ENCODE measurements around the gene CLASRP. TPM values are rescaled to one million over a fixed set of nuclear protein-coding genes. Genes with fewer than 3 reads are reported as not detected.

CLASRP gene
- polyA plus RNA-seq, 1 donor (not counting 4 experiments of a cell fraction or from before 2014, with no cell fraction given): 21.4 TPM

- no peak for DNase-seq (ENCODE audit: low read depth, low spot score)
- H3K9me3 ChIP-seq (ENCODE audit: control insufficient read depth, low read depth, low read length): no peaks in the 10 kb centered on the region
- H2AFZ ChIP-seq (ENCODE audit: control insufficient read depth, low read length): no peak overlapping the region
- H3K9me1 ChIP-seq (ENCODE audit: control insufficient read depth, extremely low read depth, insufficient read depth, low read length): no peaks in the 10 kb centered on the region
- H3K36me3 ChIP-seq (ENCODE audit: control insufficient read depth in 2 of 2, extremely low read depth in 1 of 2, insufficient read depth in 2 of 2, low read length in 2 of 2): peaks cover 22 to 26% of the 10 kb centered on the region in 2 experiments
- no peak overlapping the region for H3K4me3 ChIP-seq (ENCODE audit: control insufficient read depth in 2 of 3, extremely low read depth in 1 of 3, insufficient read depth in 2 of 3, low read depth in 1 of 3, low read length in 3 of 3)
- TF ChIP-seq CTCF (optimal IDR thresholded peaks at IDR 0.05 in 1 of 3, IDR thresholded peaks at IDR 0.05 in 1 of 3, conservative IDR thresholded peaks at IDR 0.05 in 1 of 3; ENCODE audit: extremely low read depth in 1 of 3, insufficient read depth in 2 of 3, low read length in 3 of 3) (no peak), EZH2 (IDR thresholded peaks at IDR 0.05; ENCODE audit: low read length) (no peak)
- peaks cover 64% of the 10 kb centered on the region for H3K79me2 ChIP-seq (ENCODE audit: control insufficient read depth, insufficient read depth, low read length)
- H4K20me1 ChIP-seq (ENCODE audit: control insufficient read depth, extremely low read depth, insufficient read depth, low read length): peaks cover 18% of the 10 kb centered on the region
- FAIRE-seq: no peak
- no peak overlapping the region for H3K9ac ChIP-seq (ENCODE audit: control insufficient read depth, extremely low read depth, insufficient read depth, low read length)
- no peak overlapping the region for H3K4me2 ChIP-seq (ENCODE audit: control insufficient read depth, extremely low read depth, insufficient read depth, low read depth, low read length)
- no peaks in the 10 kb centered on the region for H3K27me3 ChIP-seq (ENCODE audit: control insufficient read depth, extremely low read depth, insufficient read depth, low read length)
- no peak overlapping the region for H3K27ac ChIP-seq (ENCODE audit: control insufficient read depth, insufficient read depth, low read length)
- peaks cover 15% of the 10 kb centered on the region for H3K4me1 ChIP-seq (ENCODE audit: control insufficient read depth, extremely low read depth, insufficient read depth, low read length)
- dilution Hi-C loops (cut with MboI; ENCODE audit: extremely low pct_ligation_motif_present, low sequenced_read_pairs): no loop called here
These were observed 7.0 kb downstream of the CLASRP start for GRCh38 chr19:45045671-45046353.

GRCh38 chr19:45046355-45046754, 7.5 kb downstream of the CLASRP start:
- no peak overlapping the region for H3K4me3 ChIP-seq (ENCODE audit: control insufficient read depth in 2 of 3, extremely low read depth in 1 of 3, insufficient read depth in 2 of 3, low read depth in 1 of 3, low read length in 3 of 3)
- H3K27ac ChIP-seq (ENCODE audit: control insufficient read depth, insufficient read depth, low read length): no peak overlapping the region
- peaks cover 22% of the 10 kb centered on the region for H4K20me1 ChIP-seq (ENCODE audit: control insufficient read depth, extremely low read depth, insufficient read depth, low read length)
- no peak for FAIRE-seq
- no peak for TF ChIP-seq EZH2 (IDR thresholded peaks at IDR 0.05; ENCODE audit: low read length)
- no peak for TF ChIP-seq CTCF (optimal IDR thresholded peaks at IDR 0.05 in 1 of 3, IDR thresholded peaks at IDR 0.05 in 1 of 3, conservative IDR thresholded peaks at IDR 0.05 in 1 of 3; ENCODE audit: extremely low read depth in 1 of 3, insufficient read depth in 2 of 3, low read length in 3 of 3)
- DNase-seq (ENCODE audit: low read depth, low spot score): no peak
- H2AFZ ChIP-seq (ENCODE audit: control insufficient read depth, low read length): no peak overlapping the region
- peaks cover 63% of the 10 kb centered on the region for H3K79me2 ChIP-seq (ENCODE audit: control insufficient read depth, insufficient read depth, low read length)
- no peaks in the 10 kb centered on the region for H3K27me3 ChIP-seq (ENCODE audit: control insufficient read depth, extremely low read depth, insufficient read depth, low read length)
- peaks cover 20% of the 10 kb centered on the region for H3K4me1 ChIP-seq (ENCODE audit: control insufficient read depth, extremely low read depth, insufficient read depth, low read length)
- no peak overlapping the region for H3K4me2 ChIP-seq (ENCODE audit: control insufficient read depth, extremely low read depth, insufficient read depth, low read depth, low read length)
- dilution Hi-C loops (cut with MboI; ENCODE audit: extremely low pct_ligation_motif_present, low sequenced_read_pairs): no loop called here
- H3K9me3 ChIP-seq (ENCODE audit: control insufficient read depth, low read depth, low read length): no peaks in the 10 kb centered on the region
- H3K9ac ChIP-seq (ENCODE audit: control insufficient read depth, extremely low read depth, insufficient read depth, low read length): no peak overlapping the region
- no peaks in the 10 kb centered on the region for H3K9me1 ChIP-seq (ENCODE audit: control insufficient read depth, extremely low read depth, insufficient read depth, low read length)
- peaks cover 19 to 21% of the 10 kb centered on the region in 2 experiments for H3K36me3 ChIP-seq (ENCODE audit: control insufficient read depth in 2 of 2, extremely low read depth in 1 of 2, insufficient read depth in 2 of 2, low read length in 2 of 2)
